NT2/D1 (cell line): Measurements from ENCODE around the gene NAP1L5.

ENCODE experiments used
- DNase-seq: peaks from one replicate; pipeline ENCODE4 v3.0.0-alpha.2; 2011; ENCODE audit warnings: low read depth, low spot score
- H3K27me3 ChIP-seq: 2 replicates; pipeline ENCODE4 v1.6.0; 2011; ENCODE audit warnings: mild to moderate bottlenecking; ENCODE audit not compliant: insufficient read length, insufficient read depth
- H3K36me3 ChIP-seq: 2 replicates; pipeline ENCODE4 v1.6.1; 2011; ENCODE audit warnings: mild to moderate bottlenecking, low read length, mixed read lengths; ENCODE audit not compliant: insufficient read depth, insufficient read length
- H3K4me1 ChIP-seq: 2 replicates; pipeline ENCODE4 v1.5.1; 2011; ENCODE audit not compliant: insufficient read depth, insufficient read length
- H3K4me3 ChIP-seq: 2 replicates; pipeline ENCODE4 v1.5.1; 2011; ENCODE audit warnings: low read depth; ENCODE audit not compliant: insufficient read length
- H3K9ac ChIP-seq: 2 replicates; pipeline ENCODE4 v1.6.0; 2011; ENCODE audit warnings: low read depth; ENCODE audit not compliant: insufficient read length
- H3K9me3 ChIP-seq: 2 replicates; pipeline ENCODE4 v1.5.1; 2011; ENCODE audit warnings: mild to moderate bottlenecking, low read length; ENCODE audit not compliant: insufficient read depth
- SUZ12 ChIP-seq: IDR thresholded peaks from 2 replicates; pipeline ENCODE4 v1.6.1; 2011; ENCODE audit not compliant: insufficient read length, insufficient read depth; ENCODE audit errors: extremely low read depth
- YY1 ChIP-seq: IDR thresholded peaks from 2 replicates; pipeline ENCODE4 v1.6.1; 2011; ENCODE audit not compliant: insufficient read length, insufficient read depth
- ZNF274 ChIP-seq: IDR thresholded peaks from 2 replicates; pipeline ENCODE4 v1.6.1; 2011; ENCODE audit warnings: mild to moderate bottlenecking, low read depth, low read length

NAP1L5 gene

DNA sequence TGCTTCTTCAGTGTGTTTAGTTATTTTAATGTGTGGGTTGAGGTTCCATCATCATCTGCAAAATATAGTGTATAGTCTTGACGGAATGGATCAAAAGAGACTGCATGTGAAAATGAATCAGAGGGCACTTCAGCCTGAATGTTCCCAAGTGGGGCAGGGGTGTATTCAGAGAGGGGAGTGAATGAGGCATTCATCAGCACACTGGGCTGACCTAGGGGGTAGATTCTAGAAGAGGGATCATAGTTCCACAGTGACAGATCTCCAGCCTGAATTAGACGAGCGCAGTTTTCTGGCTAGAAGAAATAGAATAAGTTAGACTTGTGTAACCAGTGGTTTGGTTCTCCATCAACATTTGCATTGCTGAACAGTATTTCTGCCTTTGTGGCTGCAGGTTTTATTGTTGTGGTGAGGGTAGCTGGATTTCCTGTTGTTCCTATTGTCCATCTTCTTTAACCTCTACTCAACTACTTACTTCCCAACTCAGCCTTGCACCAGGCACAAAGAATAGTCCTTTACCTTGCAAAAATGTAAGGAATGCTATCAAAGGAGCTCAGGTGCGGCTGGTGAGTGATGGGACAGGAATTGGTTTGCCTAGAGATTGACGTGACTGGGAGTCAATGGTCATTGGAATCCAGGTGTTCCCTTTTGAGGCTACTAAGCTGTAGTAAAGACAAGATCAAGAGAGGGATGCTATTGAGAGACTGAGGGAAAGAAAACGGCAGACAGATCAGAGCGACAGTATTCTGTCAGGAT is 50.9 kb downstream of the NAP1L5 start:
- Histone ChIP-seq H3K4me1 (no peaks in the 10 kb centered on the region), H3K9ac (no peak overlapping the region), H3K27me3 (no peaks in the 10 kb centered on the region), H3K9me3 (no peaks in the 10 kb centered on the region), H3K36me3 (no peaks in the 10 kb centered on the region), H3K4me3 (no peak overlapping the region)
- no peak for DNase-seq
- TF ChIP-seq YY1, result no peak
- no peak for TF ChIP-seq SUZ12
- TF ChIP-seq ZNF274, result no peak

DNA sequence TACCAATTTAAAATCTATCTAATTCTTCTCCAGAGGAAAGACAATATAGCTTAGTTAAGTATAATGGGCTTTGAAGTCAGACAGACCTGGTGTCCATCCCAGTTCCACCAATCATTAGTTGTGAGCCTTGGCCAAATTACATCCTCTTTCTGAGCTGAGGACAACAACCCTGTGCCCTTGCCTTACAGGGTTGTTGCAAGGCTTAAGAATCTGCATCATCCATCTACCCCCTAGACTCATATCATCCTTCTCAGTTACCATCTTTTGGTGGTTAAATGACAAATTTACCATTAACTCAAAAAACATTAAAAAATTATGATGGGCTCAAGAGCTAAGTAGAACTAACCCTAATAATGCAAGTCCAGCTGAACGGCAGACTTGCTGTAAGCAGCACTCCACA is 51.6 kb downstream of the NAP1L5 start:
- no peaks in the 10 kb centered on the region for H3K36me3 ChIP-seq
- H3K27me3 ChIP-seq, result no peaks in the 10 kb centered on the region
- H3K4me1 ChIP-seq, result no peaks in the 10 kb centered on the region
- TF ChIP-seq YY1 (no peak), ZNF274 (no peak), SUZ12 (no peak)
- H3K9me3 ChIP-seq, result no peaks in the 10 kb centered on the region
- DNase-seq, result no peak
- H3K9ac ChIP-seq, result no peak overlapping the region
- no peak overlapping the region for H3K4me3 ChIP-seq
